ENCODE results near the gene AP1B1. TPM values are rescaled to one million over a fixed set of nuclear protein-coding genes. Genes with fewer than 3 reads are reported as not detected.

The AP1B1 gene
- total RNA-seq, 1 donor from 2014 or later: 77.9 TPM

- no peak for TF ChIP-seq CTCF (IDR thresholded peaks at IDR 0.05; ENCODE audit: partially characterized antibody, unreplicated experiment)
- peaks cover 5% of the 10 kb centered on the region for H3K27me3 Mint-ChIP-seq (ENCODE audit: unreplicated experiment)
- no peak overlapping the region for H3K4me3 Mint-ChIP-seq (ENCODE audit: unreplicated experiment)
- H3K4me1 Mint-ChIP-seq (ENCODE audit: low read depth, unreplicated experiment): peaks cover 4% of the 10 kb centered on the region
- peak overlapping the region; percentile 65 for H3K27ac Mint-ChIP-seq (ENCODE audit: unreplicated experiment)
- H3K9me3 Mint-ChIP-seq (ENCODE audit: unreplicated experiment): peaks cover 7% of the 10 kb centered on the region
- DNase-seq: no peak
- H3K36me3 Mint-ChIP-seq (ENCODE audit: unreplicated experiment): no peaks in the 10 kb centered on the region
These were observed 89.1 kb downstream of the AP1B1 start for GRCh38 chr22:29299136-29299900.

DNA sequence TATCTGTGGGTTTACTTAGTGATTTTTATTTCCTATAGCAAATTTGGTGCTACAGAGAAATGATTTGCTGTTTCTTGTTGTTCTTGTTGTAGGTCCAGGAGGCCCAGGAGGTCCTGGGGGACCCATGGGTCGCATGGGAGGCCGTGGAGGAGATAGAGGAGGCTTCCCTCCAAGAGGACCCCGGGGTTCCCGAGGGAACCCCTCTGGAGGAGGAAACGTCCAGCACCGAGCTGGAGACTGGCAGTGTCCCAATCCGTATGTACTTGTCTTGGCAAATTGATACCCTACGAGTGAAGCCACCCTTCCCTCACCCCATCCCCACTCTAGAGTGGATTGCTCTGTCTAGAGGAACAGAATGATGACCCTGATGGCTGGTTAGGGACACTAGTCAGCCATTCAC lies 89.7 kb downstream of the AP1B1 start:
- no peak for DNase-seq
- H3K36me3 Mint-ChIP-seq (ENCODE audit: unreplicated experiment): no peaks in the 10 kb centered on the region
- H3K27ac Mint-ChIP-seq (ENCODE audit: unreplicated experiment): peak overlapping the region; percentile 28
- TF ChIP-seq CTCF (IDR thresholded peaks at IDR 0.05; ENCODE audit: partially characterized antibody, unreplicated experiment): no peak
- peaks cover 7% of the 10 kb centered on the region for H3K9me3 Mint-ChIP-seq (ENCODE audit: unreplicated experiment)
- H3K27me3 Mint-ChIP-seq (ENCODE audit: unreplicated experiment): peaks cover 5% of the 10 kb centered on the region
- H3K4me1 Mint-ChIP-seq (ENCODE audit: low read depth, unreplicated experiment): peaks cover 4% of the 10 kb centered on the region
- H3K4me3 Mint-ChIP-seq (ENCODE audit: unreplicated experiment): no peak overlapping the region

GRCh38 chr22:29292379-29292778 lies 96.0 kb downstream of the AP1B1 start:
- no peak for TF ChIP-seq CTCF (IDR thresholded peaks at IDR 0.05; ENCODE audit: partially characterized antibody, unreplicated experiment)
- H3K9me3 Mint-ChIP-seq (ENCODE audit: unreplicated experiment): no peaks in the 10 kb centered on the region
- H3K27ac Mint-ChIP-seq (ENCODE audit: unreplicated experiment): no peak overlapping the region
- H3K36me3 Mint-ChIP-seq (ENCODE audit: unreplicated experiment): no peaks in the 10 kb centered on the region
- no peak overlapping the region for H3K4me3 Mint-ChIP-seq (ENCODE audit: unreplicated experiment)
- DNase-seq: no peak
- peaks cover 3% of the 10 kb centered on the region for H3K27me3 Mint-ChIP-seq (ENCODE audit: unreplicated experiment)
- H3K4me1 Mint-ChIP-seq (ENCODE audit: low read depth, unreplicated experiment): peaks cover 4% of the 10 kb centered on the region

- Mint-ChIP-seq H3K27ac (ENCODE audit: unreplicated experiment) (peak overlapping the region; percentile 12), H3K4me3 (ENCODE audit: unreplicated experiment) (no peak overlapping the region), H3K4me1 (ENCODE audit: low read depth, unreplicated experiment) (peaks cover 4% of the 10 kb centered on the region), H3K36me3 (ENCODE audit: unreplicated experiment) (no peaks in the 10 kb centered on the region), H3K27me3 (ENCODE audit: unreplicated experiment) (peaks cover 3% of the 10 kb centered on the region), H3K9me3 (ENCODE audit: unreplicated experiment) (no peaks in the 10 kb centered on the region)
- no peak for TF ChIP-seq CTCF (IDR thresholded peaks at IDR 0.05; ENCODE audit: partially characterized antibody, unreplicated experiment)
- DNase-seq: no peak
These were observed 97.2 kb downstream of the AP1B1 start for GRCh38 chr22:29291215-29291614.

DNA sequence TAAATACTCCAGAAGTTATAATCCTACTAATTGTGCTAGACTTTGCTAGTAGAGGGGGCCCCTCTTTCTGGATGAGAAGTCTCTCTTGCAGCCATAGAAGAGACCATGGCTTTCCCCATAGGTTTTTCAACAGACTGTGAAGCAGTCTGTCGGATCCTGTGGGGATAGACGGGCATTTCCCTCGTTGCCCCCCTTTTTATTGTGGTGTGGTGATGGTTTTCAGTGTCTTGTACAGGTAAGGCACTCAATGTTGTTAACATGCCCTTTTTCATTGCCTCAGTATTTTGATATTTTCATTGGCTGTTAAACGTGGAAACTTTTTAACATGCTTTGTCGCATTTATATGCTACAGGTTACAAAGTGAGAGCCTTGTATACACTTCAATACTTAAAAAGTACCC lies 98.3 kb downstream of the AP1B1 start:
- Mint-ChIP-seq H3K36me3 (ENCODE audit: unreplicated experiment) (no peaks in the 10 kb centered on the region), H3K27ac (ENCODE audit: unreplicated experiment) (no peak overlapping the region), H3K4me1 (ENCODE audit: low read depth, unreplicated experiment) (peaks cover 4% of the 10 kb centered on the region), H3K27me3 (ENCODE audit: unreplicated experiment) (peaks cover 3% of the 10 kb centered on the region), H3K4me3 (ENCODE audit: unreplicated experiment) (no peak overlapping the region), H3K9me3 (ENCODE audit: unreplicated experiment) (no peaks in the 10 kb centered on the region)
- DNase-seq: no peak
- TF ChIP-seq CTCF (IDR thresholded peaks at IDR 0.05; ENCODE audit: partially characterized antibody, unreplicated experiment): no peak

Data from glutamatergic neuron (in vitro differentiated cells).